CD4-positive, alpha-beta T cell treated with Interleukin-4 for 1 hour (primary cell): ENCODE results near the gene OR8B4.
"Not testable (repeated sequence)": the region's sequence is repeated elsewhere in the genome, so short reads cannot be mapped to it uniquely, and the experiment has no call there.

ENCODE experiments used
- DNase-seq, 2 donors: peaks; one replicate each; pipeline ENCODE4 v3.0.0-alpha.2; 2020 to 2022

The OR8B4 gene, protein sequence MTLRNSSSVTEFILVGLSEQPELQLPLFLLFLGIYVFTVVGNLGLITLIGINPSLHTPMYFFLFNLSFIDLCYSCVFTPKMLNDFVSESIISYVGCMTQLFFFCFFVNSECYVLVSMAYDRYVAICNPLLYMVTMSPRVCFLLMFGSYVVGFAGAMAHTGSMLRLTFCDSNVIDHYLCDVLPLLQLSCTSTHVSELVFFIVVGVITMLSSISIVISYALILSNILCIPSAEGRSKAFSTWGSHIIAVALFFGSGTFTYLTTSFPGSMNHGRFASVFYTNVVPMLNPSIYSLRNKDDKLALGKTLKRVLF

GRCh38 chr11:124424384-124424921, at the start of gene OR8B4:
TSS of gene OR8B4 (minus strand) at chr11:124424871. CDS start at chr11:124424871, 0 bp downstream.
- DNase-seq = no peak

- DNase-seq = no peak
These were observed 49.4 kb upstream of the OR8B4 start for GRCh38 chr11:124474079-124474478.

DNA sequence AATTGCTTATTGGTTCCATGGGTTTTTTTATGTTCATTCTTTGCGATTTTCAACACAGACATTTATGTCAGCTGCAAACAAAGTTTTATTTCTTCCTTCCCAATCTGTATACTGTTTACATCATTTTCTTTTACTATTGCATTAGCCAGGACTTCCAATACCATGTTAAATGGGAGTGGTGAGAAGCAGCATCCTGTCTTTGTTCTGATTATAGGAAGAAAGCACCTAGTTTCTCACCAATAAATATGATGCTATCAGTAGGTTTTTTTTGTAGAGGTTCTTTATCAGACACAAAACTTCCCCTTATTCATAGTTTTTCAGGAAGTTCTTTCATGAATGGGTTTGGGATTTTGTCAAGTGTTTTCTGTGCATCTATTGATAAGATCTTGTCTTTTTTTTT, 48.8 kb upstream of the OR8B4 start:
- no peak for DNase-seq

DNA sequence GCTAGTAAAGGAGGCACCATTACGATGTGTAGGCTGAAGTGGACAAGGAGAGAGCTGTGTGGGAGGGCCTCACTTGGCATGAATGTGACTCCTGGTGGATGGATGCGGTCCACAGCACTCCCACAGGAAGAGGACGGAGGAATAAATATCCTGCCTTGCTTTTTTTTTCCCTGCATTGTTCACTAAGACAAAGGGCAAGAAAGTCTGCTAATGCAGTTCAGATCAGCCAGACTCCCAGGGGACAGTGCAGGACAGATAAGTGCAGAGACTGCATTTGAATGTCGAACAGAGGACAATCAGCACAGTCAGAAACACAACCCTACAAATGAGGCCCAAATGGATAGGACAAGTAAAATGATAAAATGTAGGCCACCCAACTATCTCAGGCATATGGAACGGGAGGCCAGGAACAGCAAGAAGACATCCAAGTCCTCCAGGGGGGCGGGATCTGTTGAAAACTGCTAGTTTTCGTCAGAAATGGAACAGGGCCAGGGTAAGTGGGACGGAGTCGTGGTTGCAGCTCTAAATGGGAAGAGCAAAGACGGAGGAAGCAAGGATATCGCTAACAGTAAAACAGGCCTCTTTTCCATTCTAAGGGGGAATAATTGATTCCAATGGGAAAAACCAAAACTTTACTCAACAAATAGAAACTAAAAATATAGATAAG, 46.0 kb upstream of the OR8B4 start:
- DNase-seq = no peak

- no peak for DNase-seq
These were observed 42.8 kb upstream of the OR8B4 start for GRCh38 chr11:124467381-124467927.

GRCh38 chr11:124465368-124465767, 40.7 kb upstream of the OR8B4 start:
- no peak for DNase-seq

- no peak for DNase-seq
These were observed 39.3 kb upstream of the OR8B4 start for GRCh38 chr11:124463990-124464389.

DNA sequence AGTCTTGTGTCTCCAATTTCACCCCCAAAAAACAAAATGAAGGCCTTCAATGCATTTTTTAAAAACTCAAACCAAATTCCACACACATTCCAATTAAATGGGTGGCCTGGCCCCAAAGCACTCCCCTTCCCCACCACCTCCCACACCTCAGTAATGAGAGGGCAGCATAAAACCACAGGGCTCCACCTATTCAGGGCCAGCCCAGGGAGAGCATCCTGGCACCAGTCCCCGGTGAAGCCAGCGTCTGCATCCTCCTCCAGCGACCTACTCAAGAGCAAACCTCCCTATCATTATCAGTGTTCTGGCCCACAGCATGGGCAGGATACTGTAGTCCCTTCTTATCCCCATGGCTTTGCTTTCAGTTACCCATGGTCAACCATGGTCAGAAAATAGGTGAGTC, 38.7 kb upstream of the OR8B4 start:
- no peak for DNase-seq

GRCh38 chr11:124460459-124460858, 35.8 kb upstream of the OR8B4 start:
- no peak for DNase-seq

GRCh38 chr11:124459379-124459778, 34.7 kb upstream of the OR8B4 start:
- DNase-seq = not testable (repeated sequence)

- no peak for DNase-seq
These were observed 29.9 kb upstream of the OR8B4 start for GRCh38 chr11:124454552-124454951.

GRCh38 chr11:124446916-124447315, 22.2 kb upstream of the OR8B4 start:
- DNase-seq = no peak

DNA sequence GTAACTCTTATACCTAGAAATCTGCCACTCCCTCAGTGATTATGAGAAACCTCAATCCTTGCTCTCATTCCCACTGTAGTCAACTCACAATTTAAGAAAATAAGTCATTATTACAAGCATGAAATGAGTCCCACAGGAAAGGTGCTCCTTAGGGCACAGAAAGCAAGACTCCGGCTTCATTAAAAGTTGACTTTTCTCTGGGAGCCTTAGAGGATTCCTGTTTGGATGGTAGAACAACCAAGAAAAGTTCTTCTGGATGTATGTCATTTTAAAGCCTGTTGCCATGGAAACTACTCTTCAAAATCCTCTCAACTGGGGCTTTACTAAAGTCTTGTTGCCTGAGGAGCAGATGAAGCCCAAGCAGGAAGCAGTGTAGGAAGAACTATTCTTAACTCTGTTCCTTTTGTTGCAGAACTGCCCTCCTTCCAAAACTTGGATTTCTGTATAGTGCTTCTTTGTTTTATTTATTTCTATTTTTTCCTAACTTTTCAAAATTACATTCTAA, 21.0 kb upstream of the OR8B4 start, which contains the start of gene OR8B8:
Gene OR8B8 (minus strand): TSS at position 51 of the 505 bp plus-strand sequence. CDS start 4,611 bp downstream, outside the sequence.
- no peak for DNase-seq

- no peak for DNase-seq
These were observed 18.2 kb upstream of the OR8B4 start for GRCh38 chr11:124442847-124443246.

DNA sequence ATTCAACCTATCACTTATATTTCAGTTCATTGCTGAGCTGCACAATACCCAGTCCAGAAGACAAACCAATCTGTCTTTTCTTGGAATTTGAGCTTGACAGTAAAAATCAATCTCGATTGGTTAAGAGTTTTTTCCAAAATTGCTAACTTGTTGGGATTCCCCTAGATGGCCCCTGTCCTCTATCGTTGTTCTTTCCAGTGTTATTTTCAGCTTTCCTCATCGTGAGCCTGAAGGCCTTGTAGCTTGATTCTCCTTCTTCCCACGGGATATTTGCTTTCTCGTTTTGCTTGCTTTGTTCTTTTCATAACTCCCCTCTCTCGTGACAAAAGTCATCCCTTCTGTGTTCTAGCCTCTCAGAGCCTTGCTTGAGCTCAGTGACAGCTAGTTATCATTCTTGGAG, 17.8 kb upstream of the OR8B4 start:
- DNase-seq = no peak

- DNase-seq = no peak
These were observed 16.8 kb upstream of the OR8B4 start for GRCh38 chr11:124441519-124441918.

GRCh38 chr11:124441081-124441480, 16.4 kb upstream of the OR8B4 start:
- no peak for DNase-seq

DNA sequence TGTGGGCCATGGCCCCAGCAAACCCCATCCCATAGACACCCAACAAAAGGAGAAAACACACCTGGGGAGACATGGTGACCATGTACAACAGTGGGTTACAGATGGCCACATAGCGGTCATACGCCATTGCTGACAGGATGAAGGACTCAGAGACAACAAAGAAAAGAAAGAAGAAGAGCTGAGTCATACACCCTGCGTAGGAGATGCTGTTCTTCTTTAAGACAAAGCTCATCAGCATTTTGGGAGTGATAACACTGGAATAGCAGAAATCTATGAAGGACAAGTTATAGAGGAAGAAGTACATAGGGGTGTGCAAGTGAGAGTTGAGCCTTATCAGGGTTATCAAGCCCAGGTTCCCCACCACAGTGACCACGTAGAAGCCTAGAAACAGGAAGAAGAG, 15.9 kb upstream of the OR8B4 start:
- DNase-seq = no peak

- no peak for DNase-seq
These were observed 10.0 kb upstream of the OR8B4 start for GRCh38 chr11:124434699-124435098.

DNA sequence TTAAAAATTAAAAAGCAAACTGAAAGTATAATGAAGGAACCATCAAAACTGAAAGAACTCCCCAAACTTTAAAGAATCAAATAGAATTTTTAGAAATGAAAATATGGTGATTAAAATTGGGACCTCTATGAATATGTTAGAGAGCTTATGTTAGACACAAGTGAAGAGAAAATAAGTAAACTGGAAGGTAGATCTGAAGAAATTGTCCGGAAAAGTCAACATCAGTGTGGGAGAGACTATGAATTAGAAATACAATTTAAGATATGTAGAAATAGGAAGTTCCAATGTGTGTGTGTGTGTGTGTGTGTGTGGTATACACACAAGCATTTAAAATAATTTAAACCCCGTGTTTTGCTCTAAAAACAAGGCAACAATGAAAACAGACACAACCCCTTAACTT, 4.9 kb upstream of the OR8B4 start:
- no peak for DNase-seq

DNA sequence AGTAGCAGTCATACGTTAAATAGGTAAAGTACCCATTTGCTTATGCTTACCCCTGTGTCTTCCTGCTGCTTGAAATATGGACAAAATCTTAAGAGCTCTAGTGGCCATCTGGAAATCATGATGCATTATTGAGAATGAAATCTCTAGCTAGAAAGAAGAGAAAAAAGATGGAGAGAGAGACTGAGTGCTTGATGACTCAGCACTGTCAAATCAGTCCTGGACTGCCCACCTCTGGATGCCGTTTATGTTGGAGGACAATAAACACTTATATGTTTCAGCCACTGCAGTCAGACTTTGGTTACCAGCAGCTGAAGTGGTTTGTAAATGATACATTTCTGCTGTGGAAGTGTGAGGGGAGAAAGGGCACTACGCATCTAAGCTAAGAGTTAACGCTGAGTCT, 3.6 kb downstream of the OR8B4 start:
- DNase-seq = no peak

- DNase-seq = peak in 1 of 2 donors; percentile 22
These were observed 9.2 kb downstream of the OR8B4 start for GRCh38 chr11:124415356-124415923.

DNA sequence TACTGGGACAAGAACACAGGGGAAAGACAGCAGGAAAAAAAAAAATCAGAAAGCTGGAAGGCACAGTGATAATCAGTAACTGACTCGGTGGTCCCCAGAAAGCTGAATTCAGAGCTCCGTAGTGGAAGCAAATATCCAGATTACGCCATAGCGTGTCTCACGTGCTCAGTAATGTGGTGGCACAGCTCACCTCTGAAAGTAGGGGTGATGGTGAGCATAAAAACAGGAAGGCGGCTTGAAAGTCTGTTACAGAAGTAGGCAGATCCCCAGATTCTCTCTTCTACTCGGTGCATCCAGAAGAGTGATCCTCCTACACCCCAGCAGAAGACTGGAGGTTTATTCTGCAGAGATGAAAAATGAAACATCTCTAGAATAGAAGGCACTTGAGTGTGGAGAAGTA, 14.8 kb downstream of the OR8B4 start:
- DNase-seq = no peak
